Measurements from ENCODE around the gene RANBP3L.

RANBP3L gene

GRCh38 chr5:36242534-36243485 lies 58.9 kb downstream of the RANBP3L start:
- no peak for DNase-seq

GRCh38 chr5:36241631-36242533 lies 59.8 kb downstream of the RANBP3L start, which contains the start of gene NADK2:
Gene NADK2, minus strand, starts transcription at chr5:36241925. Its CDS starts 127 bp downstream, at chr5:36241798.
- DNase-seq, result peak; percentile 94

- DNase-seq, result peak; percentile 50
Observed at GRCh38 chr5:36240779-36241630, 60.7 kb downstream of the RANBP3L start.

- DNase-seq, result no peak
Observed at GRCh38 chr5:36239370-36240293, 62.1 kb downstream of the RANBP3L start.

- DNase-seq, result no peak
Observed at GRCh38 chr5:36238502-36239295, 63.0 kb downstream of the RANBP3L start.

GRCh38 chr5:36237751-36238150 lies 64.0 kb downstream of the RANBP3L start:
- no peak for DNase-seq

- DNase-seq, result no peak
Observed at GRCh38 chr5:36236801-36237200, 64.9 kb downstream of the RANBP3L start.

GRCh38 chr5:36232533-36232932 lies 69.2 kb downstream of the RANBP3L start:
- DNase-seq, result no peak

- no peak for DNase-seq
Observed at GRCh38 chr5:36230151-36230790, 71.4 kb downstream of the RANBP3L start.

GRCh38 chr5:36228505-36228904 lies 73.2 kb downstream of the RANBP3L start:
- DNase-seq, result no peak

- DNase-seq, result no peak
Observed at GRCh38 chr5:36227046-36227445, 74.7 kb downstream of the RANBP3L start.

GRCh38 chr5:36222620-36223019 lies 79.1 kb downstream of the RANBP3L start:
- DNase-seq, result no peak

- no peak for DNase-seq
Observed at GRCh38 chr5:36217988-36218387, 83.7 kb downstream of the RANBP3L start.

GRCh38 chr5:36217567-36217966 lies 84.1 kb downstream of the RANBP3L start:
- DNase-seq, result no peak

- no peak for DNase-seq
Observed at GRCh38 chr5:36215910-36216309, 85.8 kb downstream of the RANBP3L start.

GRCh38 chr5:36214436-36214835 lies 87.3 kb downstream of the RANBP3L start:
- no peak for DNase-seq

- no peak for DNase-seq
Observed at GRCh38 chr5:36209664-36210063, 92.0 kb downstream of the RANBP3L start.

- no peak for DNase-seq
Observed at GRCh38 chr5:36208786-36209185, 92.9 kb downstream of the RANBP3L start.

- DNase-seq, result no peak
Observed at GRCh38 chr5:36206913-36207312, 94.8 kb downstream of the RANBP3L start.

GRCh38 chr5:36205329-36205728 lies 96.4 kb downstream of the RANBP3L start:
- no peak for DNase-seq
